ENCODE data around the gene SFMBT2.

SFMBT2 gene

DNA sequence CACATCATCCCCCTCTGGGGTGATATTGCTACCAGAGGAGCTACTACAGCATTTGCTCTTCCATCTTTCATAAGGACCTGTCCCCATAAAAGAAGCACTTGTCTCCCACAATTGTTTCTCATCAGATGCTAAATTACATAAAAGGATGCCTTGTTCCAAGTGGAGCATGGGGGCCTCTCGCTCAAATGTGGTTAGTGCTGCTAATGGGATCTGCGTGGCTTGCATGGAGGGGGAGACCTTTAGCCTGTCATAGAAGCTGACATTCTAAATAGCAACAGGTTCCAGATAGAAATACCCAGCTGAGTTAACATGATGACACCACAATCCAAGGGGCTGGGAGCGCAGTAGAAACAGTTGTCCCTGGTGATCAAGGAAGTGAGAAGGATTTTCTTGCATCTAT, 257.9 kb downstream of the SFMBT2 start:
- Mint-ChIP-seq H3K36me3 (ENCODE audit: low read depth) (peaks cover 9% of the 10 kb centered on the region), H3K4me3 (no peak overlapping the region), H3K27ac (no peak overlapping the region), H3K4me1 (peaks cover 15% of the 10 kb centered on the region), H3K27me3 (peaks cover 5% of the 10 kb centered on the region), H3K9me3 (peaks cover 3% of the 10 kb centered on the region)
- ATAC-seq (no peak), DNase-seq (no peak)

DNA sequence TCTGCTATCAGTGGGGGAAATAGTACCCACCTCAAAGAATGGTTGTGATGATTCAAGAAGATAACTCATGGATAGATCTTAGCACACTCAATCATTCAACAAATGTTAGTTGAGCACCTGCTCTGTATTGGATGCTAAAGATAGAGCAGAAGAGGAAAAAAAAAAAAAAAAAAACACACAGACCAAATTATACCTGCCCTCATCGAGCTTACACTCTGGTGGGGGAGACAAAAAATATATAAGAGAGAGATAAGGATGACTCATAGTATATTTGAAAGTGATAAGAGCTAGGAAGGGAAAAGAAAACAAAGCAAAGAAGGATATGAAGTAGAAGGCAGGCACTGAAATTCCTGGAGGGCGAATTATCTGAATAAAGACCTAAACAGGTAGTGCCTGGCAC, 258.5 kb downstream of the SFMBT2 start:
- H3K4me3 Mint-ChIP-seq = no peak overlapping the region
- peaks cover 5% of the 10 kb centered on the region for H3K27me3 Mint-ChIP-seq
- no peak overlapping the region for H3K27ac Mint-ChIP-seq
- peaks cover 7% of the 10 kb centered on the region for H3K36me3 Mint-ChIP-seq (ENCODE audit: low read depth)
- H3K4me1 Mint-ChIP-seq = peaks cover 9% of the 10 kb centered on the region
- H3K9me3 Mint-ChIP-seq = peaks cover 3% of the 10 kb centered on the region
- DNase-seq (no peak), ATAC-seq (no peak)

DNA sequence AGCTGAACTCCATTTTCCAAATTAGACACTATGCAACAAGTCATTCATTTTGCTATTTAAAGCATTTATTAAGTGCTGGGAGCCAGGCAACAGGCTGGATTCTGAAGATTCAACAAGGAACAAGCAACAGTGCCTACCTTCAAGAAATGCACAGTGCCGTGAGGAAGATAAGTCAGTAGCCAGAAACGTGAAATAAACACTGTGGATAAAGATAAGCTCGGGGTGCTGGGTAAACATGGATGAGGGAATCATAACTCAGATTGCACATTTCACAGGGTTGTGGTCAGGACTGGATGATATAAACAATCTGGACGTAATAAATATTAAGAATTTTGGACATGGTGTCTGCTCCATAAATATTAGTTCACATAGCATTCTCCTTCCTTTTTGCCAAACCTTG, 259.3 kb downstream of the SFMBT2 start:
- no peak overlapping the region for H3K27ac Mint-ChIP-seq
- no peak for ATAC-seq
- H3K36me3 Mint-ChIP-seq (ENCODE audit: low read depth) = peaks cover 3% of the 10 kb centered on the region
- no peak for DNase-seq
- peaks cover 3% of the 10 kb centered on the region for H3K9me3 Mint-ChIP-seq
- H3K4me3 Mint-ChIP-seq = no peak overlapping the region
- peaks cover 5% of the 10 kb centered on the region for H3K27me3 Mint-ChIP-seq
- peaks cover 2% of the 10 kb centered on the region for H3K4me1 Mint-ChIP-seq

DNA sequence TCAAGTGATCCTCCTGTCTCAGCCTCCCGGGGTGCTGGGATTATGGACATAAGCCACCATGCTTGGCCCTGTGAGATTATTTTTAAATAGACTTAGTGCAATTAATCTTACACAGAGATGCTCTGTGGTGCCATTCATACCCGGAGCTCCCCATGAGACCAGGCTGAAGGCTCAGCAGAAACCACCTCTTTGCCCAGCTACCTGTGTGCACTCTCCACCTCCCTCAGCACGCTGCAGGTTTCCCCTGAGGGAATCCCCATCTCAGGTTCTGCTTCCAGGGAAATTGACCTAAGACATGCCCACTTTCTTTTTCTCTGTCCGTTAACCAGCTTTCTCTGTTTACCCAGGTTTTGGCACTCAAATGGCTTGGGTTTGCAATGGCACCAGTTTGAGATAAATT, 260.5 kb downstream of the SFMBT2 start:
- no peak overlapping the region for H3K27ac Mint-ChIP-seq
- no peak overlapping the region for H3K4me3 Mint-ChIP-seq
- DNase-seq = no peak
- peaks cover 5% of the 10 kb centered on the region for H3K27me3 Mint-ChIP-seq
- peaks cover 3% of the 10 kb centered on the region for H3K9me3 Mint-ChIP-seq
- no peak for ATAC-seq
- H3K36me3 Mint-ChIP-seq (ENCODE audit: low read depth) = peaks cover 3% of the 10 kb centered on the region
- no peaks in the 10 kb centered on the region for H3K4me1 Mint-ChIP-seq

DNA sequence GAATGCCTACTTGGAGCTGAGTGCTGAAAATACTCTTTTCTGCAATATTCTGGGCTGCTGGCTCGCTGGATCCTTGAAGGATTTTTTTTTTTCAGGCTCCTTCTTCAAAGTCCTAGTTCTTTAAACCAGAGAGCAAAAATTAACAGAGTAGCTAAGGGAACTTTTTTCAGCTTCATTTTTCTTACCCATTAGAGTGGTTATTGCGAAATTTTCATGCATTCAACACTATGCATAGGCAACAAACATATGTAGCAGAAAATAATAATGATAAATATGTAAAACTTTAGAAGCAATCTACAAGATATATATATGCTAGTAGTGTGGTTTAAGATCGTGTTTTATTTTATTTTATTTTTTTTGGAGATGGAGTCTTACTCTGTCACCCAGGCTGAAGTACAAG, 264.6 kb downstream of the SFMBT2 start:
- peaks cover 10% of the 10 kb centered on the region for H3K27me3 Mint-ChIP-seq
- H3K27ac Mint-ChIP-seq = no peak overlapping the region
- DNase-seq (no peak), ATAC-seq (no peak)
- H3K36me3 Mint-ChIP-seq (ENCODE audit: low read depth) = no peaks in the 10 kb centered on the region
- H3K4me3 Mint-ChIP-seq = no peak overlapping the region
- no peaks in the 10 kb centered on the region for H3K4me1 Mint-ChIP-seq
- peaks cover 5% of the 10 kb centered on the region for H3K9me3 Mint-ChIP-seq

DNA sequence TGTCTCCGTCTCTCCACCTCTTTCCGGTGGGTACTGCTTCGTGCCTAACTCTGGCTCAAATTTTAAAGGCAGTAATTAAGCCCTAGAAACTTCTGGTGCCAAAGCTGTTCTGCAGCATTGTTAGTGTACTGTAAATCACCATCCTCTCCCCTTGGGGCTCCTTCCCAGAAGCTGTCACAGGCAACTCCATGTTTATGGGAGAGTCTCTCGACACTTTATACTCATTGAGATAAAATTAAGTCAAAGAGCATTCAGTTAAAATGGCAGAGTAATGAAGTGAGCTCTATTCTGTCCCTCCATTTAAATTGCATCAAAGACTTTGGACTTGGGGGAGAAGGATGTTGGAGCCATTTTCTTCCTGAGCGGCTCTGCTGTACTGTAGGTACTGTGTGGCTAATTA, 274.8 kb downstream of the SFMBT2 start:
- no peaks in the 10 kb centered on the region for H3K27me3 Mint-ChIP-seq
- DNase-seq (no peak), ATAC-seq (no peak)
- no peaks in the 10 kb centered on the region for H3K36me3 Mint-ChIP-seq (ENCODE audit: low read depth)
- no peak overlapping the region for H3K4me3 Mint-ChIP-seq
- H3K27ac Mint-ChIP-seq = no peak overlapping the region
- H3K9me3 Mint-ChIP-seq = peaks cover 3% of the 10 kb centered on the region
- peaks cover 8% of the 10 kb centered on the region for H3K4me1 Mint-ChIP-seq

DNA sequence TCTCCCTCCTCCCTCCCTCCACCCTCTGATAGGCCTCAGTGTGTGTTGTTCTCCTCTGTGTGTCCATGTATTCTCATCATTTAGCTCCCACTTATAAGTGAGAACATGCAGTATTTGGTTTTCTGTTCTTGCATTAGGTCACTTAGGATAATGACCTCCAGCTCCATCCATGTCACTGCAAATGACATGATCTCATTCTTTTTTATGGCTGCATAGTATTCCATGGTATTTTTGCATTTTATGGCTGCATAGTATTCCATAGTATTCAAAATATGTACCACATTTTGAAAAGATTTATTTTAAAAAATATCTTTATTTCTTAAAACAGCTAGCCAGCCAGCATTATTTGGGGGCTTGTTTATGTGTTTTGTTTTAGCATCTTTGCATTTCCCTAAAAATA, 275.6 kb downstream of the SFMBT2 start:
- no peak overlapping the region for H3K27ac Mint-ChIP-seq
- DNase-seq (no peak), ATAC-seq (no peak)
- H3K36me3 Mint-ChIP-seq (ENCODE audit: low read depth) = no peaks in the 10 kb centered on the region
- H3K27me3 Mint-ChIP-seq = no peaks in the 10 kb centered on the region
- no peak overlapping the region for H3K4me3 Mint-ChIP-seq
- H3K4me1 Mint-ChIP-seq = peaks cover 8% of the 10 kb centered on the region
- peaks cover 3% of the 10 kb centered on the region for H3K9me3 Mint-ChIP-seq

DNA sequence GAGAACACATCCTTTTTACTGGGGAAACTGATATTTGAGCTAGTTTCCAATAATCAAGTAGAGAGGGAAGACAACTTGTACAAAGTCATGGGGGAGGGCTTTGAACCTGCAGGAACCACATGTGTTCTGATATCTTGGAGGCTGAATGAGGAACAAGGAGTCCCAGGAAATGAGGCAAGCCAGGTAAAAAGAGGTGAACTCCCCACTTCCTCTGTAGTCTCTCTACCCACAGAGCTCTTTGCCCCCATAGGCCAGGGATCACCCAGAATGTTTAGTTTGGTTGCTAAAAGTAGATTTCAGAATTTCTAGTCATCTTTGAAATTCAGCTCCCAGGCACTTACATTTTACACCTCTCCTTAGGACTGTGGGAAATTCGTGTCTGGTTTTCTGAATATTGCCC, 276.4 kb downstream of the SFMBT2 start:
- DNase-seq = no peak
- Mint-ChIP-seq H3K4me3 (no peak overlapping the region), H3K27me3 (no peaks in the 10 kb centered on the region), H3K4me1 (peaks cover 8% of the 10 kb centered on the region), H3K27ac (no peak overlapping the region), H3K9me3 (peaks cover 3% of the 10 kb centered on the region), H3K36me3 (ENCODE audit: low read depth) (no peaks in the 10 kb centered on the region)
- no peak for ATAC-seq

DNA sequence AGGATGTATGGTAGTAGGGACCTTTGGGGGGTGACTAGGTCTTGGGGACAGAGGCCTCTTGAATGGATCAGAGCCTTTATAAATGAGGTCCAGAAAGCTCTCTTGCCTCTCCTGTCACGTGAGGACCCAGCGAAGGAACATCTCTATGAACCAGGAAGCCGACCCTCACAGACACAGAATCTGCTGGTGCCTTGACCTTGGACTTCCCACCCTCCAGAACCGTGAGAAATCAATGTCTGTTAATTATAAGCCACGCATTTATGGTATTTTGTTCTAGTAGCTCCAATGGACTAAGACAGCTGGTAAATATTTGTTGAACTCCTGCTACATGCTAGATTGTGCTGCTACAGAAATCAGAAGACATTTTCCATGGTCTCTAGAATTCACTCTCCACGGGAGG, 276.9 kb downstream of the SFMBT2 start:
- ATAC-seq = no peak
- peaks cover 8% of the 10 kb centered on the region for H3K4me1 Mint-ChIP-seq
- H3K36me3 Mint-ChIP-seq (ENCODE audit: low read depth) = no peaks in the 10 kb centered on the region
- DNase-seq = no peak
- H3K27ac Mint-ChIP-seq = no peak overlapping the region
- peaks cover 3% of the 10 kb centered on the region for H3K9me3 Mint-ChIP-seq
- no peak overlapping the region for H3K4me3 Mint-ChIP-seq
- H3K27me3 Mint-ChIP-seq = no peaks in the 10 kb centered on the region

DNA sequence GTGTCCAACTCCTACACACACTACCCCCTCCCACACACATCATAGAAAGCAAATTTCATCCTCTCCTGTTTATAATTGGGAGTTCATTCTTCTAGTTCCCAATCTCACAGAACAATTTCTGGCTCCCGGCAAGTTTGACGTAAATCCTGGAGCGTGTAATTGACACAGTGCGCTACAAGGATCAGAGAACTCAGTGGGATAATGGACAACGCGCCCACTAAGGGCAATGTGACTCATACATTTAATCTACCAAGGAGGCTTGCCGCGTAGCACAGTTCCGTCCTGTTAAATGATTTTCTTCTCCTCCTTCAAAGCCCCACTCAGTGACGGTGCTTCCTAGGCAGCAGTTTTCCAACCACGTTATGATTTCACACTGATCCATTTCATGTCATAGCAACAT, 277.6 kb downstream of the SFMBT2 start:
- H3K27ac Mint-ChIP-seq = no peak overlapping the region
- H3K4me3 Mint-ChIP-seq = no peak overlapping the region
- H3K27me3 Mint-ChIP-seq = no peaks in the 10 kb centered on the region
- no peaks in the 10 kb centered on the region for H3K36me3 Mint-ChIP-seq (ENCODE audit: low read depth)
- peaks cover 3% of the 10 kb centered on the region for H3K9me3 Mint-ChIP-seq
- ATAC-seq = no peak
- H3K4me1 Mint-ChIP-seq = peaks cover 8% of the 10 kb centered on the region
- DNase-seq = no peak

DNA sequence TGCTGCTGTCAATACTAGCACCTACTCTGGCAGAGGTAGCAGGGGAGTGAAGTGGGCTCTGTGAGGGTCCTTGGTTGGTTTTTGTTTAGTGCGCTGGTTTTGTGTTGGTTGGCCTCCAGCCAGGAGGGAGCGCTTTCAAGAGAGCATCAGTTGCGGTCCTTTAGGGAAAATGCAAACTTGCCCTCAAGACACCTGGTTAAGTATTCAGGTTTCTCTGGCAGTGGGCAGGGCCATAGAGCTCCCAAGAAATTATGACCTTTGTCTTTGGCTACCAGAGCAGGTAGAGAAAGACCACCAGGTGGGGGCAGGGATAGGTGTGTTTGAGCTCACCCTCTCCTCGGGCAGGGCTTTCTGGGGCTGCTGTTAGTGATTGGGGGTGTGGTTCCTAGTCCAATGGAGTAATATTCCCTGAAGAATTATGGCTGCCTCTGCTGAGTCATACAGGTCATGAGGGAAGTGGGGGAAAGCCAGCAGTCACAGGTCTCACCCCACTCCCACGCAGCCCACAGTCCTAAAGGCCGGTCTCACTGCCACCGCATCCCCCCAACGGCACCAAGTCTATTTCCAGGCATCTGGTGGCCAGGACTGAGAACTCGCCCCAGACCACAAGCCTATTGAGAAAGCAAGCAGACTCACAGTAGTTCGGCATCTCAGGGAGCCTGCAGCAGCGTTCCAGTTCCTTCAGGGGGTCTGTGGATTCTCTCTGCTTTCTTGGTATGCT, 280.5 kb downstream of the SFMBT2 start:
- peaks cover 8% of the 10 kb centered on the region for H3K4me1 Mint-ChIP-seq

DNA sequence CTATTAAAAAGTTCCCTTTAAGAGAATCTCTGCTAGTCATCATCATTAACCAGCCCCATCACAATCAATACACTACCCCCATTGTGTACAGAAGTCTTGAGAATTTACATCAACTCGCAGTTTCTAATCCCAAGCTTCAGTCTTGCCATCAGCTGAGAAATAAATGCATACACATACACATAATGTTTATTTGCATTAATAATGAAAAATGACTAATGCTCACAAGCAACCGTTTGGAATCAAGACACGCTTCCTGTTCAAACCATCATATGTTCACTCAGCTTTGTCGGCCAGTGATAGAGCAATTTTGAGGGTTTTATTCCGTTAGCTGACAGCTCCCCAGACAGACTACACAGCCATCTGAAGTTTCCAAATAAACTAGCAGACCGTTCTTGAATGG, 287.1 kb downstream of the SFMBT2 start:
- no peak for ATAC-seq
- peaks cover 4% of the 10 kb centered on the region for H3K27me3 Mint-ChIP-seq
- H3K4me1 Mint-ChIP-seq = peaks cover 5% of the 10 kb centered on the region

More for the DNA sequence above, 280.5 kb downstream of the SFMBT2 start:
- no peak for DNase-seq
- no peak for ATAC-seq
- no peaks in the 10 kb centered on the region for H3K27me3 Mint-ChIP-seq
- H3K4me3 Mint-ChIP-seq = no peak overlapping the region
- no peaks in the 10 kb centered on the region for H3K36me3 Mint-ChIP-seq (ENCODE audit: low read depth)
- no peak overlapping the region for H3K27ac Mint-ChIP-seq
- peaks cover 3% of the 10 kb centered on the region for H3K9me3 Mint-ChIP-seq

DNA sequence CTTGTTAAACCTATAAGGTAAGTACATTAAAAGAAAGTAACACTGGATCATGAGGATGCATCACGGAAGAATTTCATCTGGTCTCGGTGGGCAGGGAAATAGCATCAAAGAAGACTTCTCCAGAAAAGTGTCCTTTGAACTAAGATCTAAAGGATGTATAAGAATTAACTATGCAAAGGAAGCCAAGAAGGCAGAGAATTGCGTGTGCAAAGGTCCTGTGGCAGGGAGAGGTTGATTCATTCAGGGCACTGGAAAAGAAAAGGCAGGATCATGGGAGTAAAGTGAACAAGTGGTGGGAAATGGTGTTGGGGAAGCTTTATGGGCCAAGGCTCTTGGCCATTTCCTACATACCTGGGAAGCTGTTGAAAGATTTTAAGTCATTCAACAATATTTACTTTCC, 288.3 kb downstream of the SFMBT2 start:
- Mint-ChIP-seq H3K4me1 (peaks cover 5% of the 10 kb centered on the region), H3K36me3 (ENCODE audit: low read depth) (no peaks in the 10 kb centered on the region), H3K27me3 (peaks cover 4% of the 10 kb centered on the region), H3K4me3 (no peak overlapping the region), H3K9me3 (no peaks in the 10 kb centered on the region), H3K27ac (no peak overlapping the region)
- ATAC-seq (no peak), DNase-seq (no peak)

More for the DNA sequence above, 287.1 kb downstream of the SFMBT2 start:
- Mint-ChIP-seq H3K4me3 (no peak overlapping the region), H3K27ac (no peak overlapping the region), H3K36me3 (ENCODE audit: low read depth) (no peaks in the 10 kb centered on the region), H3K9me3 (no peaks in the 10 kb centered on the region)
- no peak for DNase-seq

DNA sequence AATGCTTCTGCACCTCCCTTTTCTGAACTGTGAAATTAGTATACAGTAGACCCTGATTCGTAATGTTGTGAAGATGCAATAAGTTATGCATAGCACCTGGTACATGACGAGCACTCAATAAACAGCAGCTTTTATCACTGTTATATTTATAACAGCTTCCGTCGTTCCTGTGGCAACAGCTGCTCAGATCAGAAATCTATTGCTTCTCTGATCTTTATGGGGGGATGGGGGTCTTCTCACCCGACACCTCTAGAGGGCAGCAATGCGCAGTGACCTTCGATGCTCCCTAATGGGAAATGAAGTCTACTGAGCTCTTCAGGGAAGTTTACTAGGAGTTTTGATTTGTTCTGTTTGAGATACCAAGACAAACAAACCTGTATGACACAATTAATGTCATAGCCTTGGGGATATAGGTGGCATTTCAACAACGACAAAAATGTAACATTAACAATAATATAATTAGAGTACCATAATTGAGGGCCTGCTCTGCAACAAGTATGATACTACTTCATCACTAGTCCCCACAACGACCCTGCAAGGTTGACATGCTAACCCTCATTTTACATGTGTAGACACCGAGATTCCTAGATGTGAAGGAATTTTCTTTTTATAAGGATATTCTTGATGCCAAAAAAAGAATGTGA, 289.6 kb downstream of the SFMBT2 start:
- no peak overlapping the region for H3K4me3 Mint-ChIP-seq
- peaks cover 4% of the 10 kb centered on the region for H3K27me3 Mint-ChIP-seq
- no peak overlapping the region for H3K27ac Mint-ChIP-seq
- H3K4me1 Mint-ChIP-seq = peaks cover 5% of the 10 kb centered on the region
- no peaks in the 10 kb centered on the region for H3K36me3 Mint-ChIP-seq (ENCODE audit: low read depth)
- DNase-seq (peak; percentile 79), ATAC-seq (peak; percentile 72)
- H3K9me3 Mint-ChIP-seq = no peaks in the 10 kb centered on the region

DNA sequence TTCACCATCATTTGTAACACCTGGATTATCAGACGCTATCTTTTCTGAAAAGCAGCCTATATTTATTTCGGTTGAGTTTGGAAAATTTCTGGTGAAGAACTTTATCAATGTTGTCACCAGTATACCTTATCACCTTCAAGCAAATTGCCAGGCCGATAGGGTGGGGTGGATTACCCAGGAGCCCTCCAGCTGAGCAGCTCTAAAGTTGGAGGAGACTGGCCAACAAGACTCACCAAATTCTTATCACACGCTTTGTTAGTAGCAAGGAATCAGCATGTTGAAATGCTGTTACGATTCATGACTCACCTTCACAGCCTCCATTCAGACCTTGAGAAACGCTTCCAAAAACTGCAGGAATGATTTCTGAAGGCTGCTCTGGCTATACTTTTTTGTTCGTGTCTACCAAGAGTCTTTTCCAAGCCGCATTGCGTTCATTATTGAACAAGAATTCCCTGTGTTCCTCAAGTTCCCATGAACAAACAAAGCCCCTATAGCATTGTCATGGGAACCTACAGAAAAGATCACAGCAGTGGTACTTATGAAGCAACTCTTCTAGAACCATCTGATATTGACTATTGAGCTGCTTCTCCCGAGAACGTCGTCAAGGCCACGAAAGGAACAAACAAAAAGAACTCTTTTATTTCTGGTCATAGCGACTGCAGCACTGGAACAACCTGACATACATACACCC, 291.4 kb downstream of the SFMBT2 start:
- H3K4me1 Mint-ChIP-seq = peaks cover 5% of the 10 kb centered on the region
- no peaks in the 10 kb centered on the region for H3K36me3 Mint-ChIP-seq (ENCODE audit: low read depth)
- DNase-seq (no peak), ATAC-seq (no peak)
- H3K27ac Mint-ChIP-seq = no peak overlapping the region
- peaks cover 4% of the 10 kb centered on the region for H3K27me3 Mint-ChIP-seq
- H3K9me3 Mint-ChIP-seq = no peaks in the 10 kb centered on the region
- H3K4me3 Mint-ChIP-seq = no peak overlapping the region
